ENCODE results near the gene AFP. TPM values are rescaled to one million over a fixed set of nuclear protein-coding genes. Genes with fewer than 3 reads are reported as not detected.

The AFP gene
- total and polyA plus RNA-seq, 7 experiments from 2014 or later: not detected

DNA sequence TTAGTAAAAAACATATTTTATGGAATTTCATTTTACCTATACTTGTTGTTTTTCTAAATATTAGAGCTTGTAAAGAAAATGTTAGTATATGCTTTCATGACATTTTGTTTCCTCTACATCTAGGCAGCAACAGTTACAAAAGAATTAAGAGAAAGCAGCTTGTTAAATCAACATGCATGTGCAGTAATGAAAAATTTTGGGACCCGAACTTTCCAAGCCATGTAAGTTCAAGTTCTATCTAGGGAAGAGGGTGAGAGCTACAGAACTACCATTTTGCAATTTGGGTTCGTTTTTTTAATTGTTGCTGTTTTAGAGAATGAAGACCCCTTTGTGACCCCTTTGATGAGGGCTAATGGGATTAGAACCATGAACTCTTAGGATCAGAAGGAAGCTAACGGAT is 7.2 kb downstream of the AFP start:
- no peaks in the 10 kb centered on the region for H3K4me1 ChIP-seq (ENCODE audit: control insufficient read depth in 2 of 2, insufficient read depth in 2 of 2, low read length in 2 of 2)
- Mint-ChIP-seq H3K27ac (no peak overlapping the region), H3K4me3 (no peak overlapping the region), H3K27me3 (peaks cover 2 to 16% (median 13%) of the 10 kb centered on the region in 5 donors), H3K9me3 (peaks cover 0 to 2% (median 0%) of the 10 kb centered on the region in 11 donors), H3K36me3 (no peaks in the 10 kb centered on the region), H3K4me1 (no peaks in the 10 kb centered on the region)
- ChIA-PET CTCF (interaction anchor here (0.7 kb wide), 1 partner anchor 8 kb away, joined by 3 read pairs; no protein-coding TSS in a partner anchor), POLR2A (no interaction called here)
- no peak for DNase-seq
- intact Hi-C loops (cut with micrococcal nuclease): no loop called here
- no peak overlapping the region for H3K4me3 ChIP-seq (ENCODE audit: low read length)
- no peaks in the 10 kb centered on the region for H3K9me3 ChIP-seq (ENCODE audit: control insufficient read depth in 2 of 3, low read length in 3 of 3)
- H3K27ac ChIP-seq (ENCODE audit: low read depth, low read length): no peak overlapping the region
- H3K36me3 ChIP-seq (ENCODE audit: control insufficient read depth in 2 of 3, insufficient read depth in 3 of 3, low read length in 3 of 3): no peaks in the 10 kb centered on the region
- no peak for ATAC-seq
- H3K27me3 ChIP-seq (ENCODE audit: control insufficient read depth in 2 of 2, insufficient read depth in 2 of 2, low read length in 2 of 2): peaks cover 0 to 5% of the 10 kb centered on the region in 2 donors

DNA sequence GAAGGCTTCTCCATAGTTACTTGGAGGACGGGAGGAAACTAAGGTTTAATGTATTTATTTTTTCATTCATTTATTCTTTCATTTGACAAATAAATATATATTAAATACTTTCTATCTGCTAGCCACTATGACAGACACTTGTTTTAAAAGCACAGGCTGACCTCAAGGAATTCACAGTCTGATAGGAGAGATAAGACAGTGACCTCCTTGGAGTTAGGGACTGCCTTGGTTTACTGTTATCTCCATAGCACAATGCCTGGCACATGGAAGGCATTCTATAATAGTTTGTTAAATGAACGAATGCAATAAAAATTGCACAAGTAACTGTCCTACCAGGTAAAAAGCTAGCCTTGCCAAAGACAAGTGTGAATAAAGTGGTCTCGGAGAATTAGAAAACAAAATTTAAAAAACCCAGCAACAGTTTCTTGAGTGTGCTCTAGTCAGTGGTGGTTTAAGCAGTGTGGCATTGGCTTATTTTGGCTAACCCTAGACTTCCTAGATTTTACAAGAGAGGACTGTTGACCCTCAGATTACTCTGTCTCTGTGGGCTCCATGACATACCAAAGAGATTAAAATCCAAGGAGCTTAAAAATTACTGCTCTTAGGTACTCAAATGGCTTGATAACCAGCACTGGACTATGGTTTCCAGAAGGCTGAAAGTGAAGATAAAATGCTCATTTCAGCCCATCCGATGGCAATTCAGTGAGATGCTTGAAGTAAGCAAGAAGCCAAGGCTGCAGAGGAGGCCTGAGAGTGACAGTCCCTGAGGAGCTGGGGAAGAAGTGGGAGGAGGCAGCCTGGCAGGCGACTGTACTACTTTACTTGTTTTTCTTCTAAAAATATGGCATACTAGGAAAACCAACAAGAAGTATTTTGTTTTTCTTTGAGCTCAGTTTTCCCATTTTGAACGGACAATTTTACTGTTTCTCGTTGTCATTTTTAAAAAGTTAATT is 9.6 kb downstream of the AFP start:
- Histone ChIP-seq H3K27ac (ENCODE audit: low read depth, low read length) (no peak overlapping the region), H3K27me3 (ENCODE audit: control insufficient read depth in 2 of 2, insufficient read depth in 2 of 2, low read length in 2 of 2) (peaks cover 0 to 5% of the 10 kb centered on the region in 2 donors), H3K4me1 (ENCODE audit: control insufficient read depth in 2 of 2, insufficient read depth in 2 of 2, low read length in 2 of 2) (no peaks in the 10 kb centered on the region), H3K4me3 (ENCODE audit: low read length) (no peak overlapping the region), H3K36me3 (ENCODE audit: control insufficient read depth in 2 of 3, insufficient read depth in 3 of 3, low read length in 3 of 3) (no peaks in the 10 kb centered on the region), H3K9me3 (ENCODE audit: control insufficient read depth in 2 of 3, low read length in 3 of 3) (no peaks in the 10 kb centered on the region)
- Mint-ChIP-seq H3K4me3 (no peak overlapping the region), H3K27me3 (peaks cover 2 to 23% (median 16%) of the 10 kb centered on the region in 5 donors), H3K9me3 (peaks cover 0 to 2% (median 0%) of the 10 kb centered on the region in 11 donors), H3K4me1 (no peaks in the 10 kb centered on the region), H3K27ac (no peak overlapping the region), H3K36me3 (no peaks in the 10 kb centered on the region)
- ChIA-PET POLR2A (no interaction called here), CTCF (interaction anchor here (0.8 kb wide), 2 partner anchors 23 to 132 kb away, joined by 3 to 4 read pairs; no protein-coding TSS in a partner anchor)
- DNase-seq: no peak
- intact Hi-C loops (cut with micrococcal nuclease): loop anchor here (1.0 to 5.0 kb wide), 6 partner anchors 105 to 1149 kb away; partner anchors contain the start of gene ANKRD17 (in 1 of the 2)
- no peak for ATAC-seq

DNA sequence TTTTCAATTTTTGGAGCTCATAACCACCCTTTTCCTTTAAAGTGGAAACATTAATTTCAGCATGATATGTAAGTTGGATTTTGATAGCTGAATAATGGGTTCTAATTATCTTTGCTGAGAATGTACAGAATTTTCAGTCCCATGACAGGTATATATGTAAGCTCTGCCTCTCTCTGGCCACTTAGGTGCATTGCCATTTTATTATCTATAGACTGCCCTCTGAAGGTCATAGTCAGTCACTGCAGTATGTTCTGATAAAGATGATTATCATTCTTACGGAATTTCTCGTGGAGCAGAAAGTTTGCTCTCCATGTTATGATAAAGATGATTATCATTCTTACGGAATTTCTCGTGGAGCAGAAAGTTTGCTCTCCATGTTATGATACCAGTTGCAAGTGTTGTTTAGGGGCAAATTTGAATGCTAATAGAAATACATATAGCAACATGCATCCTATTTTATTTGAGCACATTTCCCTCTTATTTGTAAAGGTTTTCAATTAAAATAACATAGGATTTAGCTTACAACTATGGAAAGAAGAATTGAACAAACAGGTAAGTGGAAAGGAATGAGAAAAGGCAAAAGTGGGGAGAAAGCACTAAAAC is 10.4 kb downstream of the AFP start:
- ChIA-PET POLR2A (no interaction called here), CTCF (interaction anchor here (0.8 kb wide), 2 partner anchors 22 to 132 kb away, joined by 3 to 4 read pairs; no protein-coding TSS in a partner anchor)
- Histone ChIP-seq H3K4me3 (ENCODE audit: low read length) (no peak overlapping the region), H3K27me3 (ENCODE audit: control insufficient read depth in 2 of 2, insufficient read depth in 2 of 2, low read length in 2 of 2) (peaks cover 0 to 5% of the 10 kb centered on the region in 2 donors), H3K27ac (ENCODE audit: low read depth, low read length) (no peak overlapping the region), H3K9me3 (ENCODE audit: control insufficient read depth in 2 of 3, low read length in 3 of 3) (no peaks in the 10 kb centered on the region), H3K4me1 (ENCODE audit: control insufficient read depth in 2 of 2, insufficient read depth in 2 of 2, low read length in 2 of 2) (no peaks in the 10 kb centered on the region), H3K36me3 (ENCODE audit: control insufficient read depth in 2 of 3, insufficient read depth in 3 of 3, low read length in 3 of 3) (peaks cover 0 to 3% (median 0%) of the 10 kb centered on the region in 3 experiments)
- Mint-ChIP-seq H3K36me3 (no peaks in the 10 kb centered on the region), H3K27ac (no peak overlapping the region), H3K4me1 (no peaks in the 10 kb centered on the region), H3K4me3 (no peak overlapping the region), H3K9me3 (peaks cover 0 to 2% (median 0%) of the 10 kb centered on the region in 11 donors), H3K27me3 (peaks cover 2 to 25% (median 16%) of the 10 kb centered on the region in 5 donors)
- intact Hi-C loops (cut with micrococcal nuclease): loop anchor here (1.0 to 5.0 kb wide), 6 partner anchors 106 to 1150 kb away; partner anchors contain the start of gene ANKRD17 (in 1 of the 2)
- DNase-seq: peak in 5 of 9 donors; percentile 1 to 35 (median 18)
- peak; percentile 86 for ATAC-seq

DNA sequence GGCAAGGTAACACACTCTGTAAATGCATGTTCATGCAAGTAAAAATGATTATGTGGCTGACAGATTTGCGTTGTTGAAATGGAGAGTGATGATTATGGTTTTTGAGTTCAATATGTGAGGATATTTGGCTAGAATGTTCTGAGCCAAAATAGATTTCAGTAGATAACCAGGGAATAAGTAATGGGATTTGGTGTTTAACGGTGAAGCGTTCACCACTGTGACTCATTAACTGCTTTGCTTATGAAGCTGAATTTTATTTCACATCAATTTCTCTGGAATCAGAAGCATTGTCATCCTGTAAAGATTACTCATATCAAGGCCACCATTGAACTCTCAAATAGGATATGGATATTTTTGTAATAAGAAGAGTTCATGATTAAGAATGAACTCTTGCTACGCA is 11.7 kb downstream of the AFP start:
- H3K27me3 Mint-ChIP-seq: peaks cover 0 to 20% (median 13%) of the 10 kb centered on the region in 5 donors
- H3K9me3 Mint-ChIP-seq: no peaks in the 10 kb centered on the region
- Histone ChIP-seq H3K4me1 (ENCODE audit: control insufficient read depth in 2 of 2, insufficient read depth in 2 of 2, low read length in 2 of 2) (no peaks in the 10 kb centered on the region), H3K27ac (ENCODE audit: low read depth, low read length) (no peak overlapping the region), H3K9me3 (ENCODE audit: control insufficient read depth in 2 of 3, low read length in 3 of 3) (no peaks in the 10 kb centered on the region), H3K4me3 (ENCODE audit: low read length) (no peak overlapping the region), H3K36me3 (ENCODE audit: control insufficient read depth in 2 of 3, insufficient read depth in 3 of 3, low read length in 3 of 3) (peaks cover 0 to 3% (median 0%) of the 10 kb centered on the region in 3 experiments), H3K27me3 (ENCODE audit: control insufficient read depth in 2 of 2, insufficient read depth in 2 of 2, low read length in 2 of 2) (peaks cover 0 to 5% of the 10 kb centered on the region in 2 donors)
- ChIA-PET CTCF (no interaction called here), POLR2A (no interaction called here)
- intact Hi-C loops (cut with micrococcal nuclease): loop anchor here (2.0 to 5.0 kb wide), 5 partner anchors 107 to 1151 kb away; no protein-coding TSS in a partner anchor
- ATAC-seq (no peak), DNase-seq (no peak)
- H3K36me3 Mint-ChIP-seq: no peaks in the 10 kb centered on the region
- H3K4me1 Mint-ChIP-seq: no peaks in the 10 kb centered on the region
- H3K4me3 Mint-ChIP-seq: no peak overlapping the region
- no peak overlapping the region for H3K27ac Mint-ChIP-seq

DNA sequence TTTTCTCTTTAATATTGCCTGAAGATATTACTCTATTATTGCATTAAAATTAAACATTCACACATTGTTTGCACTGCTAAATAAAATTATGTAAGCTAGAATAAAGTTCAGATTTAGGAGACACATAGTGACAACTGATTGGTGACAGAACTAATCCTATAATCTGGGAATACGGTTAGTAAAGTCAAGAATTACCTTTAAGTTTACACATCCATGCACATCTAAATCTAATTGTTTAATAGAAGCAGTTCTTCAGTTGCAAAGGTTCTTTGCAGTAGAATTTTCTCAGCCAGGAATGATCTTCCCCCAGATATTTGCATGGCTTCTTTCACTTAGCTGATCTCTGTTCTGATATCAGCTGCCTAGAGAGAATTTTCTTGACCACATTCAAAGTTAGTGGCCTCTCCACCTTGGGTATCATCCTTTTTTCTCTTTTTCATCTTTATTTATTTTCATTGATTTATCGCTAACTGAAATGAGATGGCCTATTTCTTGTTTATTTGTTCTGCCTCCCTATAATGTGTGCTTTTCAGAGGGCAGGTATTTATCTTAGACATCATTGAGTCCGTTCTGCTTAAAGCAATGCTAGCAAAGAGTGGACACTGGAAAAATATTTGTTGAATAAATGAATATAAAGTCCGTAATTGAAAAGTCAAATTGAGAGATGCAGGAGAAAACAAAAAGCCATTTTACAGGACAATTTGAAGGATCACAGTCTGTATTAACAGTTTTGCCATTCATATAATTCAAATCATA is 12.6 kb downstream of the AFP start:
- intact Hi-C loops (cut with micrococcal nuclease): loop anchor here in 1 of 2 donors (5.0 kb wide), 2 partner anchors 204 to 746 kb away; no protein-coding TSS in a partner anchor
- Histone ChIP-seq H3K27me3 (ENCODE audit: control insufficient read depth in 2 of 2, insufficient read depth in 2 of 2, low read length in 2 of 2) (peaks cover 0 to 5% of the 10 kb centered on the region in 2 donors), H3K9me3 (ENCODE audit: control insufficient read depth in 2 of 3, low read length in 3 of 3) (no peaks in the 10 kb centered on the region), H3K4me1 (ENCODE audit: control insufficient read depth in 2 of 2, insufficient read depth in 2 of 2, low read length in 2 of 2) (no peaks in the 10 kb centered on the region), H3K36me3 (ENCODE audit: control insufficient read depth in 2 of 3, insufficient read depth in 3 of 3, low read length in 3 of 3) (peaks cover 0 to 3% (median 0%) of the 10 kb centered on the region in 3 experiments), H3K27ac (ENCODE audit: low read depth, low read length) (no peak overlapping the region), H3K4me3 (ENCODE audit: low read length) (no peak overlapping the region)
- ATAC-seq (no peak), DNase-seq (no peak)
- no peaks in the 10 kb centered on the region for H3K4me1 Mint-ChIP-seq
- H3K9me3 Mint-ChIP-seq: no peaks in the 10 kb centered on the region
- POLR2A ChIA-PET: no interaction called here
- peaks cover 0 to 20% (median 13%) of the 10 kb centered on the region in 5 donors for H3K27me3 Mint-ChIP-seq
- no peak overlapping the region for H3K27ac Mint-ChIP-seq
- H3K4me3 Mint-ChIP-seq: no peak overlapping the region
- no peaks in the 10 kb centered on the region for H3K36me3 Mint-ChIP-seq
- CTCF ChIA-PET: no interaction called here

DNA sequence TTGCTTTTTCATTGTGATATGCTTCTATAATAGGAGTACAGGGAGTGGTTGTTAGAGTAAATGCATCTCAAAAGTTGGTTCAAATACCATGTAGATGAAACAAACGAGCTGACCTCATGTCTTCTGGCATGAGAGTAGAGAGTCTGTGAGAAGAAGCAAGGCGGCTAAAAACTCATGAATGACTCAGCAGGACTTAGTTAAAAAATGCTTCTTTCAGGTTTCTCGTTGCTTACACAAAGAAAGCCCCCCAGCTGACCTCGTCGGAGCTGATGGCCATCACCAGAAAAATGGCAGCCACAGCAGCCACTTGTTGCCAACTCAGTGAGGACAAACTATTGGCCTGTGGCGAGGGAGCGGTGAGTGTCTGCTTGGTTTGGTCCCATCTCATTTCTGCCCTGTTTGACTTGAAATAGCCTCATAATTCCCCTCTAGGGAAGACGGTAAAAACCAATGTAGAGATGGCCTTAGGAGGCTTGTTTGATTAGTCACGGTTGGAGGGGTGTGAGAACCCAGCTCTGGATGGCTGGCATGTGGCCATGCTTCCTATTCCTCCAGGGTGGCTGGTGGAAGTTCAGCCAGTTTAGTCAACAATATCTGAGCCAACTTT is 14.5 kb downstream of the AFP start:
- intact Hi-C loops (cut with micrococcal nuclease): no loop called here
- Mint-ChIP-seq H3K4me1 (no peaks in the 10 kb centered on the region), H3K4me3 (no peak overlapping the region), H3K36me3 (no peaks in the 10 kb centered on the region), H3K27ac (no peak overlapping the region), H3K27me3 (peaks cover 0 to 20% (median 13%) of the 10 kb centered on the region in 5 donors), H3K9me3 (no peaks in the 10 kb centered on the region)
- no peak for ATAC-seq
- Histone ChIP-seq H3K4me1 (ENCODE audit: control insufficient read depth in 2 of 2, insufficient read depth in 2 of 2, low read length in 2 of 2) (no peaks in the 10 kb centered on the region), H3K27me3 (ENCODE audit: control insufficient read depth in 2 of 2, insufficient read depth in 2 of 2, low read length in 2 of 2) (peaks cover 0 to 5% of the 10 kb centered on the region in 2 donors), H3K36me3 (ENCODE audit: control insufficient read depth in 2 of 3, insufficient read depth in 3 of 3, low read length in 3 of 3) (peaks cover 0 to 3% (median 0%) of the 10 kb centered on the region in 3 experiments), H3K27ac (ENCODE audit: low read depth, low read length) (no peak overlapping the region), H3K9me3 (ENCODE audit: control insufficient read depth in 2 of 3, low read length in 3 of 3) (no peaks in the 10 kb centered on the region), H3K4me3 (ENCODE audit: low read length) (no peak overlapping the region)
- CTCF ChIA-PET: no interaction called here
- DNase-seq: no peak
- POLR2A ChIA-PET: no interaction called here
